Erythroblast (primary cell): ENCODE measurements around the gene TRANK1.

ENCODE experiments used
- GATA1 ChIP-seq: IDR thresholded peaks from 2 replicates; pipeline ENCODE4 v1.6.1; 2011; ENCODE audit warnings: low read depth, mild to moderate bottlenecking, control low read depth, low read length, moderate library complexity
- POLR2A ChIP-seq: IDR thresholded peaks from 2 replicates; pipeline ENCODE4 v1.6.1; 2011; ENCODE audit warnings: mild to moderate bottlenecking, low read length

GRCh38 chr3:36843065-36844051, 101.5 kb downstream of the TRANK1 start:
- TF ChIP-seq POLR2A (no peak), GATA1 (no peak)
